Endodermal cell (in vitro differentiated cells): Measurements from ENCODE around the gene TAP1. TPM values are rescaled to one million over a fixed set of nuclear protein-coding genes. Genes with fewer than 3 reads are reported as not detected.

Experiments
- DNase-seq: peaks from one replicate; pipeline ENCODE4 v3.0.0-alpha.2; 2017
- H3K27ac ChIP-seq: 2 replicates; pipeline ENCODE4 v1.5.1; 2013; ENCODE audit warnings: mild to moderate bottlenecking, low read depth, low read length, moderate library complexity
- H3K27me3 ChIP-seq: 2 replicates; pipeline ENCODE4 v1.6.1; 2013; ENCODE audit warnings: mild to moderate bottlenecking, low read length, moderate library complexity; ENCODE audit not compliant: insufficient read depth, control insufficient read depth, poor library complexity, severe bottlenecking
- H3K36me3 ChIP-seq: 2 replicates; pipeline ENCODE4 v1.7.0; 2013; ENCODE audit warnings: mild to moderate bottlenecking, low read length, moderate library complexity; ENCODE audit not compliant: control insufficient read depth, insufficient read depth
- H3K4me1 ChIP-seq: one replicate; pipeline ENCODE4 v1.7.0; 2013; ENCODE audit warnings: low read length; ENCODE audit not compliant: control insufficient read depth, insufficient read depth
- H3K4me3 ChIP-seq: 2 replicates; pipeline ENCODE4 v1.5.1; 2013; ENCODE audit warnings: mild to moderate bottlenecking, low read length, moderate library complexity
- H3K9ac ChIP-seq: 2 replicates; pipeline ENCODE4 v1.6.1; 2013; ENCODE audit warnings: mild to moderate bottlenecking, low read length, moderate library complexity; ENCODE audit not compliant: poor library complexity, severe bottlenecking; ENCODE audit errors: extremely low read depth
- H3K9me3 ChIP-seq: 2 replicates; pipeline ENCODE4 v1.6.1; 2013; ENCODE audit warnings: mild to moderate bottlenecking, low read length, moderate library complexity; ENCODE audit not compliant: control insufficient read depth
- H3K27ac Mint-ChIP-seq: 2 replicates; pipeline ENCODE4 v1.8.0; 2020; ENCODE audit warnings: mixed read lengths
- H3K27me3 Mint-ChIP-seq: 2 replicates; pipeline ENCODE4 v1.8.0; 2021; ENCODE audit warnings: mild to moderate bottlenecking, mixed read lengths; ENCODE audit not compliant: insufficient read depth
- H3K36me3 Mint-ChIP-seq: 2 replicates; pipeline ENCODE4 v1.8.0; 2020; ENCODE audit warnings: low read depth, mixed read lengths
- H3K4me1 Mint-ChIP-seq: 2 replicates; pipeline ENCODE4 v1.8.0; 2020; ENCODE audit warnings: mixed read lengths
- H3K4me3 Mint-ChIP-seq: 2 replicates; pipeline ENCODE4 v1.8.0; 2020; ENCODE audit warnings: mild to moderate bottlenecking, moderate library complexity, mixed read lengths
- H3K9me3 Mint-ChIP-seq: 2 replicates; pipeline ENCODE4 v1.8.0; 2020; ENCODE audit warnings: mild to moderate bottlenecking, mixed read lengths
- CTCF ChIP-seq: fragments of 200-600 bp; sonication (generic); conservative IDR thresholded peaks from 2 replicates; pipeline ENCODE4 v1.5.0; 2021; ENCODE audit warnings: antibody characterized with exemption, mild to moderate bottlenecking
- WGBS, 2 experiments: methylation state at CpG; one replicate each; pipeline versions ENCODE4 v1.1.5 to v1.1.7; 2013; ENCODE audit warnings: missing lambda C conversion rate in 2 of 2, mixed read lengths in 1 of 2; ENCODE audit not compliant: insufficient coverage in 1 of 2, insufficient read length in 1 of 2; 5-methylcytosine and 5-hydroxymethylcytosine counted together
- total RNA-seq, 2 donors: library from RNA; stranded (reverse); fragmentation: NEBNext Ultra II Directional in 1 of 2; extraction: Animal tissue kit (Norgen Biotek cat#: 25700) in 1 of 2; gene quantifications; 2 replicates in 1 of 2; 3 replicates in 1 of 2; pipeline ENCODE4 v1.2.1, GENCODE V29; 2021

TAP1 gene
- total RNA-seq, 2 donors from 2014 or later: 2.0 to 2.6 TPM

DNA sequence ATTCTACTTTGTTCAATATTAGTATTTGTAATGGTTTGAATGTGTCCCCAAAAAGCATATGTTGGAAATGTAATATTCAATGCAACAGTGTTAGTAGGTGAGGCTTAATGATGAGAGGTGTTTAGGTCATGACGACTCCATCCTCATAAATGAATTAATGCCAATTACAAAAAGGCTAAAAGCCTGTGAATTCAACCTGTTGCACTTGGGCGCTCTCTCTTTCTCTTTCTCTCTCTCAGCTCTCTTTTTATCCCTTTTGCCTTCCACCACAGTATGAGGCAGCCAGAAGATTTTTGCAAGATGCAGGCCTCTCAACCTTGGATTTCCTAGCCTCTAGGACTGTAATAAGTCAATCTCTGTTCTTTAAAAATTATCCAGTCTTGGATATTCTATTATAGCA lies 35.1 kb upstream of the TAP1 start:
- H3K4me3 Mint-ChIP-seq: no peak overlapping the region

GRCh38 chr6:32887616-32888015 lies 34.1 kb upstream of the TAP1 start:
- Histone ChIP-seq H3K27ac (no peak overlapping the region), H3K4me1 (no peaks in the 10 kb centered on the region), H3K9ac (no peak overlapping the region), H3K36me3 (no peaks in the 10 kb centered on the region), H3K27me3 (no peaks in the 10 kb centered on the region), H3K4me3 (no peak overlapping the region), H3K9me3 (no peaks in the 10 kb centered on the region)
- no peak for TF ChIP-seq CTCF
- H3K36me3 Mint-ChIP-seq: no peaks in the 10 kb centered on the region
- no peak overlapping the region for H3K27ac Mint-ChIP-seq
- 86 to 89% methylated on average over 4 to 5 of the region's 5 CpGs for WGBS, 2 experiments
- H3K9me3 Mint-ChIP-seq: no peaks in the 10 kb centered on the region
- H3K27me3 Mint-ChIP-seq: peaks cover 19% of the 10 kb centered on the region
- no peak overlapping the region for H3K4me3 Mint-ChIP-seq
- no peak for DNase-seq
- H3K4me1 Mint-ChIP-seq: no peaks in the 10 kb centered on the region

More for the DNA sequence above, 35.1 kb upstream of the TAP1 start:
- Mint-ChIP-seq H3K27ac (no peak overlapping the region), H3K27me3 (peaks cover 18% of the 10 kb centered on the region), H3K36me3 (no peaks in the 10 kb centered on the region), H3K9me3 (no peaks in the 10 kb centered on the region), H3K4me1 (no peaks in the 10 kb centered on the region)
- Histone ChIP-seq H3K27me3 (no peaks in the 10 kb centered on the region), H3K9me3 (no peaks in the 10 kb centered on the region), H3K4me3 (no peak overlapping the region), H3K36me3 (no peaks in the 10 kb centered on the region), H3K9ac (no peak overlapping the region), H3K4me1 (no peaks in the 10 kb centered on the region), H3K27ac (no peak overlapping the region)
- 83 to 89% methylated on average over 1 to 2 of the region's 2 CpGs for WGBS, 2 experiments
- no peak for DNase-seq
- no peak for TF ChIP-seq CTCF

DNA sequence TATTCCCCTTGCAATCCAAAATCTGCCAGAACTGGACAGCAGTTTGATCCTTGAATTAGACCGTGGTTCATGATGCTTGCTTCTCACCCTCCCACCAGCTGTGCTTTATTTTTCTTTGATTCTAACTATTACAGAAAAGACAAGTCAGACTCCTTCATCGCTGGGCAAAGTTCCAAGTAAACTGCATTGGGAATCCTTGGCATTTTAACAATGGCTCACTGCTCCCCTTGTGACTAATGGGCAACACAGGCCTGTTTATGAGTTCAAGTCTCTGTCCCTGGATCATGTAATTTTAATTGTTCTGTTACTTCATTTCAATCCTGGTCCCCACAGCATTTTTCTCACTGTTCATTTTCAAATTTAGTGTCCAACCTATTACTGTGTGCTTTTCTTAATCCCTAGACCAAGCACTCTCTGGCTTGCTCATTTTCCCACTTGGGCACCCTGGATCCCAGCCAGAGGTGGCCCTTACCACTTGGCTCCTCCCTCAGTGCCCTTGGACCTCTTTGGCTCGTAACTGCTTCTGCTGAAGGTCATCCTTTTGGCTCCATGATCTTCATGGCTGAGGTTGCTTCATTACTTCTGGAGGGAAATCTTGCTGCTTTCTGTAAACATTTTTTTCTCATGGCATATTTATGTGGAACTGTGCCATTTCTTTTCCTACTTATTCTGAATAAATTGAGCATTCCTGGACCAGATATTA lies 33.3 kb upstream of the TAP1 start:
- H3K27ac Mint-ChIP-seq: no peak overlapping the region
- peaks cover 19% of the 10 kb centered on the region for H3K27me3 Mint-ChIP-seq

More for the DNA sequence above, 33.3 kb upstream of the TAP1 start:
- H3K4me3 ChIP-seq: no peak overlapping the region
- no peaks in the 10 kb centered on the region for H3K9me3 Mint-ChIP-seq
- H3K9me3 ChIP-seq: no peaks in the 10 kb centered on the region
- no peak overlapping the region for H3K27ac ChIP-seq
- H3K9ac ChIP-seq: no peak overlapping the region
- TF ChIP-seq CTCF: no peak
- DNase-seq: no peak
- no peaks in the 10 kb centered on the region for H3K4me1 ChIP-seq
- no peaks in the 10 kb centered on the region for H3K27me3 ChIP-seq
- 75 to 88% methylated on average over 3 of the region's 3 CpGs for WGBS, 2 experiments
- no peaks in the 10 kb centered on the region for H3K36me3 Mint-ChIP-seq
- no peak overlapping the region for H3K4me3 Mint-ChIP-seq
- H3K36me3 ChIP-seq: no peaks in the 10 kb centered on the region
- no peaks in the 10 kb centered on the region for H3K4me1 Mint-ChIP-seq
